ENCODE data around the gene WSB2. TPM values are rescaled to one million over a fixed set of nuclear protein-coding genes. Genes with fewer than 3 reads are reported as not detected.

Gene WSB2
- total and polyA plus RNA-seq, 9 of the 15 experiments (the other 6 are each of a cell fraction or from before 2014, with no cell fraction given): 31.4 to 77.6 (median 52.6) TPM

- under 1% methylated on average over 47 of the region's 61 CpGs for WGBS (ENCODE audit: insufficient coverage, low coverage, missing lambda C conversion rate)
- DNase-seq (ENCODE audit: extremely low read depth in 1 of 4, low spot score in 3 of 4) (peak; percentile 98 to 99 (median 99)), FAIRE-seq (peak; percentile 95), ATAC-seq (peak; percentile 96)
- Histone ChIP-seq H3K27ac (ENCODE audit: extremely low read depth, low read depth, low read length) (peak within 1 kb of the TSS; percentile 87), H3K4me1 (replicated peaks in 1 of 2; ENCODE audit: control insufficient read depth in 2 of 2, insufficient read depth in 2 of 2, low read length in 2 of 2) (peaks cover 16 to 25% of the 10 kb centered on the region in 2 experiments), H2AFZ (ENCODE audit: low read depth, low read length) (peak within 1 kb of the TSS; percentile 93), H3K79me2 (ENCODE audit: control insufficient read depth, insufficient read depth, low read length) (peaks cover 42% of the 10 kb centered on the region), H3K27me3 (ENCODE audit: control insufficient read depth in 2 of 2, insufficient read depth in 2 of 2, low read length in 2 of 2) (no peaks in the 10 kb centered on the region), H3K4me2 (ENCODE audit: insufficient read depth, low read length) (peak within 1 kb of the TSS; percentile 85), H3K9ac (ENCODE audit: insufficient read depth in 1 of 2, low read depth in 2 of 2, low read length in 2 of 2) (peak within 1 kb of the TSS; percentile 92 to 95), H3K9me1 (ENCODE audit: control insufficient read depth, insufficient read depth, low read length) (no peaks in the 10 kb centered on the region), H3K9me3 (replicated peaks; ENCODE audit: control insufficient read depth, insufficient read depth, low read depth, low read length) (no peaks in the 10 kb centered on the region), H4K20me1 (replicated peaks; ENCODE audit: control insufficient read depth, insufficient read depth, low read length) (no peaks in the 10 kb centered on the region), H3K4me3 (peak within 1 kb of the TSS; percentile 57), H3K36me3 (ENCODE audit: control insufficient read depth, insufficient read depth, low read length) (peaks cover 43% of the 10 kb centered on the region)
- TSS peak; percentile 53 for BruUV-seq (replicated peaks)
- ChIA-PET CTCF (ENCODE audit: low intra/inter-chr PET ratio) (interaction anchor here (0.7 kb wide), 1 partner anchor 380 kb away, joined by 3 read pairs; no protein-coding TSS in a partner anchor), POLR2A (interaction anchor here (0.5 to 2.0 kb wide), 9 partner anchors 9 to 1709 kb away, joined by 3 to 13 read pairs (median 4); no protein-coding TSS in a partner anchor)
- intact Hi-C loops (cut with micrococcal nuclease) (no loop called here), in situ Hi-C loops (cut with MboI) (no loop called here)
- TF ChIP-seq ZNF561 (CRISPR knock-in tag; conservative IDR thresholded peaks at IDR 0.05): no peak
- TF ChIP-seq ASH1L (IDR thresholded peaks at IDR 0.05; ENCODE audit: borderline replicate concordance, low read depth, partially characterized antibody): no peak
- no peak for TF ChIP-seq EP300 (IDR thresholded peaks at IDR 0.05; ENCODE audit: low read length)
- no peak for TF ChIP-seq ZBTB49 (CRISPR knock-in tag; IDR thresholded peaks at IDR 0.05; ENCODE audit: borderline replicate concordance)
- no peak for TF ChIP-seq TEAD2 (tag; IDR thresholded peaks at IDR 0.05)
- TF ChIP-seq FOXA3 (CRISPR knock-in tag; conservative IDR thresholded peaks at IDR 0.05 in 1 of 2, IDR thresholded peaks at IDR 0.05 in 1 of 2): no peak
- TF ChIP-seq PML (IDR thresholded peaks at IDR 0.05; ENCODE audit: low read length): peak; percentile 75; the same call in 1 of the 2 replicates
- no peak for TF ChIP-seq ZSCAN32 (CRISPR knock-in tag; IDR thresholded peaks at IDR 0.05)
- no peak for TF ChIP-seq IRF1 (CRISPR knock-in tag; IDR thresholded peaks at IDR 0.05; ENCODE audit: borderline replicate concordance)
- TF ChIP-seq SMAD4 (CRISPR knock-in tag; conservative IDR thresholded peaks at IDR 0.05): no peak
- no peak for TF ChIP-seq CBX5 (IDR thresholded peaks at IDR 0.05; ENCODE audit: borderline replicate concordance, low read depth)
- TF ChIP-seq ZBTB1 (CRISPR knock-in tag; IDR thresholded peaks at IDR 0.05; ENCODE audit: borderline replicate concordance, low read depth): no peak
- 0 out of 2 replicates have a peak, but pooled peaks have one; percentile 15 for TF ChIP-seq ZBTB33 (CRISPR knock-in tag; IDR thresholded peaks at IDR 0.05)
- no peak for TF ChIP-seq DLX4 (CRISPR knock-in tag; IDR thresholded peaks at IDR 0.05)
- TF ChIP-seq MCM3 (IDR thresholded peaks at IDR 0.05): no peak
- no peak for TF ChIP-seq CAMTA2 (CRISPR knock-in tag; conservative IDR thresholded peaks at IDR 0.05)
Measured at GRCh38 chr12:118016424-118017264, 44.3 kb downstream of the WSB2 start, which contains the start of gene RFC5. Gene RFC5 (plus strand): TSS chr12:118016703. CDS start chr12:118016828, 125 bp downstream.

All from K562 (cell line).